Naive thymus-derived CD4-positive, alpha-beta T cell (primary cell): Measurements from ENCODE around the gene PDK1. TPM values are rescaled to one million over a fixed set of nuclear protein-coding genes. Genes with fewer than 3 reads are reported as not detected.

Experiments
- ATAC-seq: fragments of 150-1000 bp; cut with Tn5 transposase; 2 replicates; pipeline ENCODE4 v1.10.0; 2021; ENCODE audit warnings: mild to moderate bottlenecking, moderate library complexity
- CTCF ChIA-PET: fragments of 350-600 bp; sonication (Branson Sonifier 250); formaldehyde crosslinking; loops from one replicate; lab custom pipeline; 2021; ENCODE audit warnings: antibody characterized with exemption; lab: Charles Lee
- POLR2A ChIA-PET: fragments of 350-600 bp; sonication (Branson Sonifier 250); formaldehyde crosslinking; loops from one replicate; lab custom pipeline; 2021; ENCODE audit warnings: antibody characterized with exemption, inconsistent platforms; lab: Charles Lee
- DNase-seq, 9 donors: peaks; one replicate each; pipeline versions ENCODE4 v3.0.0 to v3.0.0-alpha.2; 2020 to 2022; ENCODE audit warnings: mixed read lengths in 1 of 9
- H3K27ac ChIP-seq: one replicate; pipeline ENCODE4 v1.7.0; 2013; ENCODE audit warnings: mild to moderate bottlenecking, low read depth, low read length, moderate library complexity
- H3K27me3 ChIP-seq, 2 donors: one replicate each; pipeline ENCODE4 v1.7.0; 2013; ENCODE audit warnings: low read length in 2 of 2, mild to moderate bottlenecking in 2 of 2, moderate library complexity in 2 of 2; ENCODE audit not compliant: control insufficient read depth in 2 of 2, insufficient read depth in 2 of 2
- H3K36me3 ChIP-seq, 3 experiments: 1 replicate in 2 of 3; 2 replicates in 1 of 3; pipeline ENCODE4 v1.7.0; 2013; ENCODE audit warnings: low read length in 3 of 3, mild to moderate bottlenecking in 3 of 3, moderate library complexity in 1 of 3; ENCODE audit not compliant: insufficient read depth in 3 of 3, control insufficient read depth in 2 of 3
- H3K4me1 ChIP-seq, 2 donors: one replicate each; pipeline ENCODE4 v1.7.0; 2013; ENCODE audit warnings: low read length in 2 of 2, mild to moderate bottlenecking in 2 of 2, moderate library complexity in 1 of 2; ENCODE audit not compliant: control insufficient read depth in 2 of 2, insufficient read depth in 2 of 2
- H3K4me3 ChIP-seq: 2 replicates; pipeline ENCODE4 v1.7.0; 2013; ENCODE audit warnings: mild to moderate bottlenecking, low read length
- H3K9me3 ChIP-seq, 3 experiments: 1 replicate in 2 of 3; 2 replicates in 1 of 3; pipeline ENCODE4 v1.7.0; 2013; ENCODE audit warnings: low read length in 3 of 3; ENCODE audit not compliant: control insufficient read depth in 2 of 3
- H3K27ac Mint-ChIP-seq, 9 donors: one replicate each; pipeline ENCODE4 v1.8.0; 2020 to 2022; ENCODE audit warnings: mixed read lengths in 9 of 9, mild to moderate bottlenecking in 8 of 9, moderate library complexity in 5 of 9, inconsistent platforms in 2 of 9
- H3K27me3 Mint-ChIP-seq, 5 donors: one replicate each; pipeline ENCODE4 v1.8.0; 2021 to 2022; ENCODE audit warnings: mixed read lengths in 5 of 5, mild to moderate bottlenecking in 1 of 5
- H3K36me3 Mint-ChIP-seq, 5 donors: one replicate each; pipeline ENCODE4 v1.8.0; 2020 to 2022; ENCODE audit warnings: mixed read lengths in 5 of 5, mild to moderate bottlenecking in 3 of 5, inconsistent platforms in 1 of 5
- H3K4me1 Mint-ChIP-seq, 7 donors: one replicate each; pipeline ENCODE4 v1.8.0; 2020 to 2022; ENCODE audit warnings: mixed read lengths in 7 of 7, mild to moderate bottlenecking in 3 of 7, inconsistent platforms in 1 of 7
- H3K4me3 Mint-ChIP-seq, 10 donors: one replicate each; pipeline ENCODE4 v1.8.0; 2020 to 2022; ENCODE audit warnings: mild to moderate bottlenecking in 10 of 10, mixed read lengths in 10 of 10, moderate library complexity in 6 of 10, inconsistent platforms in 2 of 10
- H3K9me3 Mint-ChIP-seq, 11 donors: one replicate each; pipeline ENCODE4 v1.8.0; 2020 to 2022; ENCODE audit warnings: mixed read lengths in 11 of 11, mild to moderate bottlenecking in 4 of 11, inconsistent platforms in 1 of 11, moderate library complexity in 1 of 11
- intact Hi-C, 2 donors: fragments of 100-400 bp; cut with micrococcal nuclease; formaldehyde crosslinking; loops; one replicate each; pipeline ENCODE4 v1.15.1; 2023
- polyA plus RNA-seq, 2 donors: library from polyadenylated mRNA; unstranded; fragments of 300-500 nt; fragmentation: Illumina TruSeq; gene quantifications; one replicate each; pipeline ENCODE4 v1.2.3, GENCODE V29; 2021
- total RNA-seq, 6 experiments: library from RNA in 5 of 6; stranded (reverse) in 5 of 6; gene quantifications; 1 replicate in 5 of 6; 2 replicates in 1 of 6; pipeline ENCODE4 v1.2.3 and lab custom pipeline; 2021 to 2026

The PDK1 gene
- total and polyA plus RNA-seq, 7 experiments from 2014 or later: 56.0 to 79.8 (median 66.6) TPM

DNA sequence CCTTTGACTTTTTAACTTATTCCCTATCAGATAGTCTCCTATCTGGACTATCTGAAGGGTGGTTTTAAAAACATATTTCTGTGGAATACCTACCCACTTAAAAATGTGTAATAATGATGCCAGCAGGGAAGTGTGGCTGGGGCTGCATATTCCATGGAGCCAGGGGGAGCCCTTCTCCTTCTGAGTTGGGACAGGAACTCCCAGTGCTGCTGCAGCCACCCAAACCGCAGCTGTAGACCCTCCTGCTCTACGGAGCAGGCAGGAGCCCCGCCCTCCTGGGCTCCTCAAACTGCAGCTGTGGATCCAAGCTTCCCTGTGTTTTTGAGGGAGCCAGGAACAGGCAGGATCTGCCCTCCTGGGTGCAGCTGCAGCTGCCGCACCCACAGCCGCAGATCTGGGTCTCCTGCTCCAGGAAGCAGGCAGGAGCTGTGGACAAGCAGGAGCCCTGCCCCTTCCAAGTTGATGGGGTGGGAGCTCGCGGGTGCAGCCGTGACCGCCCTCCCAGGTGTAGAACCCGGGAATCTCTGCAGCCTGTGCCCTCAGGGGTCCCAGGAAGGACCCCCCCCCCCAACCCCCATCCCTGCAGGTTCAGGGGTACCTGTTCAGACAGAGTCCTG is 57.8 kb downstream of the PDK1 start:
- Histone ChIP-seq H3K9me3 (no peaks in the 10 kb centered on the region), H3K27ac (no peak overlapping the region), H3K4me1 (no peaks in the 10 kb centered on the region), H3K36me3 (peaks cover 0 to 37% (median 0%) of the 10 kb centered on the region in 3 experiments), H3K27me3 (no peaks in the 10 kb centered on the region), H3K4me3 (no peak overlapping the region)
- Mint-ChIP-seq H3K36me3 (peaks cover 0 to 32% (median 17%) of the 10 kb centered on the region in 5 donors), H3K4me3 (no peak overlapping the region), H3K9me3 (no peaks in the 10 kb centered on the region), H3K27me3 (no peaks in the 10 kb centered on the region), H3K27ac (peak overlapping the region in 2 of 9 donors; percentile 21 to 48), H3K4me1 (peaks cover 0 to 8% (median 2%) of the 10 kb centered on the region in 7 donors)
- DNase-seq (no peak), ATAC-seq (no peak)
- ChIA-PET POLR2A (no interaction called here), CTCF (interaction anchor here (1.5 kb wide), 1 partner anchor 13 kb away, joined by 3 read pairs; no protein-coding TSS in a partner anchor)
- intact Hi-C loops: no loop called here

DNA sequence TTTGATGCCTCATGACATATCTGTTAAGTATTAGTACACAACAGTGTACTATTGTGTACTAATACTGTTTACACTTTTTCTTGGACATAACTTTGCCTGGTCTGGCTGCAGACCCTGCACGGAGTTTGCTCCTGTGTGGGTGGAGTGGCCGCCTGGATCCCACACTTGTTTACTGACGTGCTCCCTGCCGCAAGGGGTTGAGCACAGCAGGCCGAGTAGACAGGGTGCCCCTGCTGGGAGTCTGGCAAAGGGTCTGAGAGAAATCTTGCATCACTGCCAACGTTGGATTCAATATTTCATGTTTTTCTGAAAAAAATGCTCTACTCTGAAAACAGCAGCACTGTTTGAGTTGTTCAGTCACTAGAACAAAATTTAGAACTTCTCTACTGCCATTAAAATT is 59.0 kb downstream of the PDK1 start:
- CTCF ChIA-PET: no interaction called here
- intact Hi-C loops: no loop called here
- Histone ChIP-seq H3K9me3 (no peaks in the 10 kb centered on the region), H3K27ac (no peak overlapping the region), H3K4me3 (no peak overlapping the region), H3K36me3 (peaks cover 0 to 30% (median 0%) of the 10 kb centered on the region in 3 experiments), H3K27me3 (no peaks in the 10 kb centered on the region), H3K4me1 (no peaks in the 10 kb centered on the region)
- Mint-ChIP-seq H3K27me3 (no peaks in the 10 kb centered on the region), H3K27ac (peak overlapping the region in 1 of 9 donors; percentile 6), H3K4me1 (peaks cover 0 to 12% (median 7%) of the 10 kb centered on the region in 7 donors), H3K36me3 (peaks cover 0 to 32% (median 20%) of the 10 kb centered on the region in 5 donors), H3K4me3 (no peak overlapping the region), H3K9me3 (no peaks in the 10 kb centered on the region)
- no peak for ATAC-seq
- DNase-seq: no peak
- POLR2A ChIA-PET: no interaction called here

DNA sequence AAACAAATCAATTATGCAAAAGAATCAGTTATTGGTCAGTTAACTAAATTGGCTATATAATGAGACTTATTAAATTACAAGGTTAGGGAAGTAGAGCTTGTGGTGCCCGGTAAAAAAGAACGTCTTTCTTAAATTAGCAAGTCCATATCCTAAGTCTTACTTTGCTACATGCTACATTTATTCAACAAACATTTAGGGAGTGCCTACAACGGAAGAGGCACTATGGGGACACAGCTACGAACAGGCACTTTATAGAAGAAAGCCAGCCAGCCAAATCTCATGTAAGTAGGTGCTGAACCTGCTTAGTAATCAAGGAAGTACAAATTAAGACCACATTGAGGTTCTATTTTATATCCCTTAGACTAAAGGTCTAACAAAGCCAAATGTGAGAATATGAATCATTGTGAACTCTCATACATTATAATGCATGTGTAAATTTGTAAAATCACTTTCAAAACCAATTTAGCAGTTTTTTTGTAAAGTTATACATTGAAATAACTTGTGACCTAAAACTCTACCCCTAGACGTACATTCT is 59.9 kb downstream of the PDK1 start:
- H3K27ac Mint-ChIP-seq: peak overlapping the region in 1 of 9 donors; percentile 1
- H3K4me3 ChIP-seq: no peak overlapping the region
- no peaks in the 10 kb centered on the region for H3K27me3 Mint-ChIP-seq
- H3K4me1 ChIP-seq: no peaks in the 10 kb centered on the region
- no peak overlapping the region for H3K27ac ChIP-seq
- DNase-seq (no peak), ATAC-seq (no peak)
- H3K36me3 ChIP-seq: peaks cover 0 to 26% (median 0%) of the 10 kb centered on the region in 3 experiments
- ChIA-PET POLR2A (no interaction called here), CTCF (no interaction called here)
- H3K4me1 Mint-ChIP-seq: peaks cover 0 to 12% (median 7%) of the 10 kb centered on the region in 7 donors
- H3K9me3 ChIP-seq: no peaks in the 10 kb centered on the region
- H3K27me3 ChIP-seq: no peaks in the 10 kb centered on the region
- intact Hi-C loops: no loop called here
- H3K9me3 Mint-ChIP-seq: no peaks in the 10 kb centered on the region
- H3K4me3 Mint-ChIP-seq: no peak overlapping the region
- H3K36me3 Mint-ChIP-seq: peaks cover 0 to 33% (median 19%) of the 10 kb centered on the region in 5 donors

DNA sequence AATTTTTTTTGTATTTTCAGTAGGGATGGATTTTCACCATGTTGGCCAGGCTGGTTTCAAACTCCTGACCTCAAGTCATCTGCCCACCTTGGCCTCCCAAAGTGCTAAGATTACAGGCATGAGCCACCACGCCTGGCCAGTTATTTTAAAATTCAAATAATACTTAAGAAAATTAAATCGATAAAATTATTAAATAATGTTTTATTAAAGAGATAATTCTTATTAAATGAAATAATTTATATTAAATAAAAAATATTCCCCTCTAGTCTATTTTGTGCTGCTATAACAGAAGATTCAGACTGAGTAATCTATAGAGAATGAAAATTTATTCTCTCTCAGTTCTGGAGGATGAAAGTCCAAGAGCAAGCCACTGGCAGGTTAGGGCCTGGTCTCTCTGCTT is 61.2 kb downstream of the PDK1 start:
- Mint-ChIP-seq H3K36me3 (peaks cover 0 to 21% (median 12%) of the 10 kb centered on the region in 5 donors), H3K27ac (no peak overlapping the region), H3K4me3 (no peak overlapping the region), H3K27me3 (no peaks in the 10 kb centered on the region), H3K4me1 (peaks cover 0 to 12% (median 7%) of the 10 kb centered on the region in 7 donors), H3K9me3 (no peaks in the 10 kb centered on the region)
- Histone ChIP-seq H3K27me3 (no peaks in the 10 kb centered on the region), H3K27ac (no peak overlapping the region), H3K4me3 (no peak overlapping the region), H3K9me3 (no peaks in the 10 kb centered on the region), H3K4me1 (no peaks in the 10 kb centered on the region), H3K36me3 (peaks cover 0 to 25% (median 0%) of the 10 kb centered on the region in 3 experiments)
- ChIA-PET POLR2A (no interaction called here), CTCF (no interaction called here)
- DNase-seq (no peak), ATAC-seq (no peak)
- intact Hi-C loops: no loop called here

- Mint-ChIP-seq H3K9me3 (peaks cover 0 to 3% (median 0%) of the 10 kb centered on the region in 11 donors), H3K36me3 (peaks cover 6 to 48% (median 34%) of the 10 kb centered on the region in 5 donors), H3K27ac (no peak overlapping the region), H3K4me1 (peaks cover 0 to 8% (median 4%) of the 10 kb centered on the region in 7 donors), H3K27me3 (no peaks in the 10 kb centered on the region), H3K4me3 (no peak overlapping the region)
- Histone ChIP-seq H3K36me3 (peaks cover 0 to 14% (median 0%) of the 10 kb centered on the region in 3 experiments), H3K27ac (no peak overlapping the region), H3K27me3 (no peaks in the 10 kb centered on the region), H3K9me3 (no peaks in the 10 kb centered on the region), H3K4me3 (no peak overlapping the region), H3K4me1 (no peaks in the 10 kb centered on the region)
- ATAC-seq (no peak), DNase-seq (no peak)
- intact Hi-C loops: no loop called here
- POLR2A ChIA-PET: no interaction called here
- CTCF ChIA-PET: no interaction called here
These were observed 67.5 kb downstream of the PDK1 start for GRCh38 chr2:172623249-172623965.

DNA sequence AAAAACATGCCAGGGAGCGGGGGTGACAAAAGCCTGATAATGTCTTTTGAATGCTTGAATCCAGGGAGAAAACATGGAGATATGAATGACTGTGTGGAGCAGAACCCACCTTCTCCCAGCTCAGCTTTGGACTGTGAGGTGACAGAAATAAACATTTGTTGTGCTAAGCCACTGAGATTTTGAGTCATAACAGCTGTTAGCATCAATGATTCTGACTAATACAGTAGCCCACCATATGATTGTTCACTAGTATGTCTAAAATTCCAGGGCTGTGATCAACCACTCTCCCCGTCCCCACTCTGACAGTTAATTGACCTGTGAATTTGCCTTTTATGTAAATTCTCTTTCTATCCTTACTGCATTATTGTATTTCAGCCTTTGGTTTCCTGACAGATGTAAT is 69.1 kb downstream of the PDK1 start:
- Histone ChIP-seq H3K27ac (no peak overlapping the region), H3K4me3 (no peak overlapping the region), H3K36me3 (peaks cover 0 to 25% (median 0%) of the 10 kb centered on the region in 3 experiments), H3K27me3 (no peaks in the 10 kb centered on the region), H3K4me1 (no peaks in the 10 kb centered on the region), H3K9me3 (no peaks in the 10 kb centered on the region)
- Mint-ChIP-seq H3K4me3 (no peak overlapping the region), H3K27me3 (no peaks in the 10 kb centered on the region), H3K9me3 (peaks cover 0 to 3% (median 0%) of the 10 kb centered on the region in 11 donors), H3K4me1 (no peaks in the 10 kb centered on the region), H3K36me3 (peaks cover 17 to 63% (median 47%) of the 10 kb centered on the region in 5 donors), H3K27ac (no peak overlapping the region)
- intact Hi-C loops: no loop called here
- ChIA-PET POLR2A (interaction anchor here (0.6 kb wide), 1 partner anchor 25 kb away, joined by 3 read pairs; no protein-coding TSS in a partner anchor), CTCF (no interaction called here)
- no peak for ATAC-seq
- no peak for DNase-seq
